ENCODE results near the gene LPIN2. TPM values are rescaled to one million over a fixed set of nuclear protein-coding genes. Genes with fewer than 3 reads are reported as not detected.
"Not testable (repeated sequence)": the region's sequence is repeated elsewhere in the genome, so short reads cannot be mapped to it uniquely, and the experiment has no call there.

LPIN2 gene
- total RNA-seq, 2 experiments from 2014 or later = 77.5 TPM

DNA sequence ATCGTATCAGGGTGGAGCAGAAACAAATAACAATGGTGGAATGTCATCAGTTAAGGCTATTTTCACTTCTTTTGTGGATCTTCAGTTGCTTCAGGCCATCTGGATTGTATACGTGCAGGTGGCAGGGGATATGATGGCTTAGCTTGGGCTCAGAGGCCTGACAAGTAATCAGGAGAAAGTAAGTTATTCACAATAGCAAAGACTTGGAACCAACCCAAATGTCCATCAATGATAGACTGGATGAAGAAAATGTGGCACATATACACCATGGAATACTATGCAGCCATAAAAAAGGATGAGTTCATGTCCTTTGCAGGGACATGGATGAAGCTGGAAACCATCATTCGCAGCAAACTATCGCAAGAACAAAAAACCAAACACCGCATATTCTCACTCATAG is 10.7 kb upstream of the LPIN2 start:
- POLR2A ChIA-PET; H3K9me3 Mint-ChIP-seq (ENCODE audit: insufficient read depth); H3K4me1 Mint-ChIP-seq (ENCODE audit: low read depth); ATAC-seq; H3K36me3 Mint-ChIP-seq (ENCODE audit: low read depth); H3K27me3 Mint-ChIP-seq (ENCODE audit: low read depth); H3K4me3 Mint-ChIP-seq; DNase-seq; H3K27ac Mint-ChIP-seq: not testable (repeated sequence)
- CTCF ChIA-PET = interaction anchor here (0.7 to 1.0 kb wide), 2 partner anchors 39 to 40 kb away, joined by 3 read pairs; no protein-coding TSS in a partner anchor

DNA sequence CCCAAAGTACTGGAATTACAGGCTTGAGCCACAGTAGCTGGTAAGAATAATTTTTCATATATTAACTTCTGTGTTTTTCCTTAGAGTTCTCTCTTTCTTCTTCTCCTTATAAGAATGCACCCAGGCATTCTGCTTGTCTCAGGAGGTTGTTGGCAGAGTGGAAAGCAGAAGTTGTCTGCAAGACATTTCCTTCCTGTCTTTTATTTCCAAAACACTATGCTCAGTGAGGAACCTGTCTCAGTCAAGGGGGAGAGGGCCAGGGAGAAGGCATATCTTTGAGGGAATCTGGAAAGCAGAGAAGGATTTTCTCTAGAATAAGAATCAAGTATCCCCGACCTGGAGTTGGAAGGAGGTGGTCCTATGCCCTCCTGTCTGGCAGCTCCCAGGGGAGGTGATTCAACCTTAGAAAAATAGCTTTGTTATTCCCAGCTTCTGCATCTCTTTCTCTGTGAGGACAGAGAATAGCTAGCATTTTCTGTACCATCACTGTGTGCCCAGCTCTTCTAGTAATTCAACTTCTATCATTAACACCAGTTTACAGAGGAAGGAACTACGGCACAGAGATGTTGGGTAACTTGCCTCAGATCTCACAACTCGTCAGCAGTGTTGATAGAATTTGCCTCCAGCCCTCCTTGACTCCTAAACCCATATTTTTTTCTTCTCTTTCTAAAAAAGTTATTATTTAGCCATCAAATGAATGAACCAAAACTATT is 3.8 kb upstream of the LPIN2 start:
- CTCF ChIA-PET = interaction anchor here (2.0 to 6.1 kb wide), 3 partner anchors 19 to 46 kb away, joined by 8 to 60 read pairs (median 25); no protein-coding TSS in a partner anchor
- peaks cover 6% of the 10 kb centered on the region for H3K36me3 Mint-ChIP-seq (ENCODE audit: low read depth)
- no peaks in the 10 kb centered on the region for H3K27me3 Mint-ChIP-seq (ENCODE audit: low read depth)
- H3K4me3 Mint-ChIP-seq = no peak overlapping the region
- POLR2A ChIA-PET = no interaction called here
- ATAC-seq (no peak), DNase-seq (no peak)
- no peaks in the 10 kb centered on the region for H3K9me3 Mint-ChIP-seq (ENCODE audit: insufficient read depth)
- no peak overlapping the region for H3K27ac Mint-ChIP-seq
- H3K4me1 Mint-ChIP-seq (ENCODE audit: low read depth) = peaks cover 38% of the 10 kb centered on the region

DNA sequence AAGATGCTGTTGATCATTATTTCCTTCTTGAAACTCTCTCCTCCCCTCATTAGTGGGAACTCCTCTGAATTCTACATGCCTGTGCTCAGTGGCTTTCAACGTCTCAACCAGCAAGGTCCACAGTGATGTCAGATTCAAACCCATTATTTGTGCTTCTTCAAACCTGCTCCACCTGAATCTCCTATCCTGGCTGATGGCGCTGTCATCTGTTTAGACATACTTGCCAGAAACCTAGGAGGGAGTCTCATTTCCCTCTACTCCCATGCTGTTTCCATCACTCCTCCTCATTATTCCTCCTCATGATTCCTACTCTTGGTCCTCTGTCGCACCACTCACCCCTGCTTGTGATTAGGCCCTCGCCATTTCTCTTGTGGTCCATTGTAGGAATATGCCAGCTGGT is 2.9 kb upstream of the LPIN2 start:
- ATAC-seq (no peak), DNase-seq (no peak)
- H3K4me3 Mint-ChIP-seq = no peak overlapping the region
- CTCF ChIA-PET = interaction anchor here (0.7 to 6.1 kb wide), 6 partner anchors 18 to 230 kb away, joined by 3 to 60 read pairs (median 6); no protein-coding TSS in a partner anchor
- H3K27me3 Mint-ChIP-seq (ENCODE audit: low read depth) = no peaks in the 10 kb centered on the region
- H3K27ac Mint-ChIP-seq = peak overlapping the region; percentile 21
- H3K4me1 Mint-ChIP-seq (ENCODE audit: low read depth) = peaks cover 47% of the 10 kb centered on the region
- no peaks in the 10 kb centered on the region for H3K9me3 Mint-ChIP-seq (ENCODE audit: insufficient read depth)
- POLR2A ChIA-PET = interaction anchor here (1.2 kb wide), 1 partner anchor 45 kb away, joined by 4 read pairs; no protein-coding TSS in a partner anchor
- peaks cover 13% of the 10 kb centered on the region for H3K36me3 Mint-ChIP-seq (ENCODE audit: low read depth)

DNA sequence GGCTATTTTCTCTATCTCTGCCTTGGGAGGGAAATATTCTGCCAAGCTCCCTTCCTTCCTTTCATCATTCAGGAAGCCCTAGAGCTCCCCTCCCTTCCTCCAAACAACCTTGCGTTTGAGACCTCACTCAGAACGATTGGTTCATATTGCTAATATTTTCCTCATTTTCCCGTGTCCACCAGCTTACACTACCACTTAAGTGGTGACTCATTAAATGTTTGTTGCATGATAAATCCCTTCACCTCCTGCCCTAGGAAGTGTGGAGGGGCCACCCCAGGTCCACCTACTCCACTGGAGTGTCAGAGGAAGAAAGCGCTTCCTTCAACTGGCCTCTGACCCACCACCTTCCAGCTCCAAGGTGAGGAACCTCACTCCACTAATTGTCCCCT is 2.3 kb upstream of the LPIN2 start:
- peak overlapping the region; percentile 21 for H3K27ac Mint-ChIP-seq

DNA sequence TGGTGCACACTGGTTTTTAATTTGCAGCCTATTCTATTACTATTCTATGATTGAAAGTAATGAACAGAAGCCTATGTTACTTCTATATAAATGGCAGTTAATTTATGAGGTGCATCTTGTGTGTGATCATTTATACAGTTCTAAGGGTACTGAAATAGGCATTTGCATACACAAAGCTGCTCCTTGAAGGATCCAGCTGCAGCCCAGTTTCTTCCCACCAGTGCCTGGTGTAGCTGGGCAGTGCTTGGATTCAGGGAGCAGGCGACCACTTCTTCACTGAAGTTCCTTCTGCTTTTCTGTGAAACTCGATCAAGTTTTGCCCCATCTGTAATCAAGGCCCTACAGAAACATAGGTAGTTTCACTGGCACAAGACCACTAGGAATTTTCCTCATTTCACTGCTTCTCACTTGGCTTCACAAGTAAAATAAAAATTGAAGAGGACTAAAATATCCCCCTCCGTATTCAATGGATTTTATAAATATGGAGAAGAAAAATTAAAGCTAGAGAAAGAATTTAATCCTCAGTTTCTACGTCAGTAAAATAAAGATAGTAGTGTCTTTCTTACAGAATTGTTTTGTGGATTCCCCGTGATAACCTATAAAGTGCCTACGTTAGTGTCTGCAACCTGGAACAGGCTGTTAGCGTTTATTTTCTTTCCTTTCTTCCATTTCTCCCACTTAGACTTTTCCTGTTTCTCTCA is 1.7 kb upstream of the LPIN2 start:
- Mint-ChIP-seq H3K4me3 (no peak overlapping the region), H3K4me1 (ENCODE audit: low read depth) (peaks cover 59% of the 10 kb centered on the region), H3K36me3 (ENCODE audit: low read depth) (peaks cover 24% of the 10 kb centered on the region), H3K9me3 (ENCODE audit: insufficient read depth) (no peaks in the 10 kb centered on the region), H3K27me3 (ENCODE audit: low read depth) (no peaks in the 10 kb centered on the region), H3K27ac (no peak overlapping the region)
- ChIA-PET POLR2A (interaction anchor here (1.2 kb wide), 1 partner anchor 46 kb away, joined by 4 read pairs; no protein-coding TSS in a partner anchor), CTCF (interaction anchor here (0.8 to 6.1 kb wide), 7 partner anchors 17 to 137 kb away, joined by 3 to 60 read pairs (median 5); no protein-coding TSS in a partner anchor)
- ATAC-seq = no peak
- no peak for DNase-seq

More for the DNA sequence above, 2.3 kb upstream of the LPIN2 start:
- no peaks in the 10 kb centered on the region for H3K27me3 Mint-ChIP-seq (ENCODE audit: low read depth)
- H3K4me3 Mint-ChIP-seq = no peak overlapping the region
- peaks cover 19% of the 10 kb centered on the region for H3K36me3 Mint-ChIP-seq (ENCODE audit: low read depth)
- ChIA-PET POLR2A (interaction anchor here (1.2 kb wide), 1 partner anchor 46 kb away, joined by 4 read pairs; no protein-coding TSS in a partner anchor), CTCF (interaction anchor here (0.8 to 6.1 kb wide), 7 partner anchors 17 to 136 kb away, joined by 3 to 60 read pairs (median 5); no protein-coding TSS in a partner anchor)
- H3K9me3 Mint-ChIP-seq (ENCODE audit: insufficient read depth) = no peaks in the 10 kb centered on the region
- H3K4me1 Mint-ChIP-seq (ENCODE audit: low read depth) = peaks cover 54% of the 10 kb centered on the region
- ATAC-seq = no peak
- DNase-seq = no peak

DNA sequence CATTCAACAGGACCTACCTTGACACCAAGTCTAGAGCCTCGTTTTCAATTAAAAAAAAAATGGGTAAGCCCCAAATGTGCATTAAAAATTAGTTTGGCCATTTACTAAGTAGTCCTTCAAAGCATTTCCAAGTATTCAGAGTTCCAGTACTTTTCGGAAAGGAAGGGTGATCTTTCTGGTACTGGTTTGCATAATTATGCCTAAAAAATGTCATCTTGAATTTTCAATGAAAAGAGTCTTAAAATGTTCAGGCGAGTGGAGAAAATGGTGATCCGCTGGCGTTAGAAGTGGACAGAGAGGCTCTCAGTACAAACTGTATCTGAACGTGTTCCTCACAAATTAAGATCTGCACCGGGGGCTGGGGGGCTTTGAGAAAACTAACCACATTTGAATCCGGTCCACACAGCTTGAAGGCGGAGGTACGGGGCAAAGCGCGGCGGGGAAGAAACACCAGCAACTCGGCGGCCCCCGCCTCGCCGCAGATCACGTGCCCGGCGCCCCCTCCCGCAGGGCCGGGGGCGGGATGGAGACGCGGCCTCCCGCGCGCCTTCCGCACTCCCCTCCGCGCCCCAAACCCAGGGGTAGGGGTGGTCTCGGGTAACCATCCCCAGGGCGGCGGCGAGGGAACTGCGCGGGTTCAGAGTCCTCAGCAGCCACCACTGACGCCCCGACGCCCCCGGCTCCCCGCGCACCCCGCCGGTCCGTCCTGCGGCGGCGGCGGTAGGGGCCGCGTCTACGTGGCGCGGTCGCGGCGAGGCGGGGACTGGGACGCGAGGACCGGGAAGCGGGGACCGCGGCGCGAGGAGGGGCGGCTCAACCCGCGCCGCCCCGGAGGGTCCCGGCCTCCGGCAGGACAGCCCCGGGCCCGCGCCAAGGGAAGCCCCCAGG is 564 bp downstream of the LPIN2 start:
- Mint-ChIP-seq H3K36me3 (ENCODE audit: low read depth) (peaks cover 36% of the 10 kb centered on the region), H3K9me3 (ENCODE audit: insufficient read depth) (no peaks in the 10 kb centered on the region), H3K27me3 (ENCODE audit: low read depth) (no peaks in the 10 kb centered on the region), H3K27ac (peak overlapping the region; percentile 90), H3K4me1 (ENCODE audit: low read depth) (peaks cover 70% of the 10 kb centered on the region), H3K4me3 (peak overlapping the region; percentile 87)
- ATAC-seq (peak; percentile 41), DNase-seq (peak; percentile 48)
- CTCF ChIA-PET = interaction anchor here (0.9 to 1.4 kb wide), 3 partner anchors 18 to 116 kb away, joined by 3 to 6 read pairs (median 5); no protein-coding TSS in a partner anchor
- POLR2A ChIA-PET = interaction anchor here (1.1 to 2.1 kb wide), 2 partner anchors 47 to 50 kb away, joined by 4 to 25 read pairs; no protein-coding TSS in a partner anchor

DNA sequence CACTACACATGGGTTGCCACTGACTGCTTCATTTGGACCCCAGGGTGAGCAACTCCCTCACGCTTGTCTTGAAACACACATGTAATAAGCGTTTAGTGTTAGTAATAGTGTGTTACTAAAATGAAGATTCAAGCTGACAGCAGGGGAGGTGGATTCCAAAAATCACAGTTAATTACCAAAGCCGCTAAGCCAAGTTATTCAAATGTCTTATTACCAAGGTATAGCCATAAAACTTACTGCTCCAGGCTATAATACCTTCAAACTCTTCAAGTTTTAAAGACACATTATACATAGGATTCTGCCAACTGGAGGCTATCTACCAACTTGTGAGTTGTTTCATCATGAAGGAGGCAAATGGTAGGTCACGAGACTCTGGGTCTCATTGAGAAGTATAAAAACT is 2.9 kb downstream of the LPIN2 start:
- Mint-ChIP-seq H3K27ac (no peak overlapping the region), H3K4me3 (peak overlapping the region; percentile 2), H3K4me1 (ENCODE audit: low read depth) (peaks cover 50% of the 10 kb centered on the region), H3K36me3 (ENCODE audit: low read depth) (peaks cover 40% of the 10 kb centered on the region), H3K27me3 (ENCODE audit: low read depth) (no peaks in the 10 kb centered on the region), H3K9me3 (ENCODE audit: insufficient read depth) (no peaks in the 10 kb centered on the region)
- ChIA-PET CTCF (interaction anchor here (1.0 to 1.9 kb wide), 7 partner anchors 12 to 595 kb away, joined by 3 to 24 read pairs (median 6); partner anchors contain the start of gene MYL12A), POLR2A (interaction anchor here (1.2 to 1.6 kb wide), 2 partner anchors 17 to 237 kb away, joined by 4 to 8 read pairs; partner anchors contain the start of gene MYL12A)
- DNase-seq (no peak), ATAC-seq (no peak)

DNA sequence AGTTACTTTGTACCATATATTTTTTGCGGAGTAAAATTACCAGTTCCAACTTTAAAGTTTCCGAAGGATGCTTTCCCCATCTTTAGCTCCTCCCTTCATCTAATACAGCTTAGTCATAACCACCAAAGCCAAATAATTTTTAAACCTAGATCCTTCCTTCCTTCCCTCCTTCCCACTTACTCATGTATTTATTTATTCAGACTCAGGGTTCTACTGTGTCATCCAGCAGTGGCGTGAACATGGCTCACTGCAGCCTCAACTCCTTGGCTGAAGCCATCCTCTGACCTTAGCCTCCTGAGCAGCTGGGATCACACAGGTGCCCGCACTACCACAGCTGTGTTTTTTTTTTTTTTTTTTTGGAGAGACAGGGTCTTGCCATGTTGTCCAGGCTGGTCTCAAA is 4.4 kb downstream of the LPIN2 start:
- peaks cover 55% of the 10 kb centered on the region for H3K36me3 Mint-ChIP-seq (ENCODE audit: low read depth)
- CTCF ChIA-PET = interaction anchor here (1.2 to 5.2 kb wide), 3 partner anchors 13 to 120 kb away, joined by 4 to 26 read pairs (median 15); no protein-coding TSS in a partner anchor
- no peaks in the 10 kb centered on the region for H3K9me3 Mint-ChIP-seq (ENCODE audit: insufficient read depth)
- no peak overlapping the region for H3K4me3 Mint-ChIP-seq
- no peak for ATAC-seq
- no peak for DNase-seq
- POLR2A ChIA-PET = interaction anchor here (0.6 to 1.4 kb wide), 2 partner anchors 14 to 50 kb away, joined by 3 to 4 read pairs; no protein-coding TSS in a partner anchor
- no peaks in the 10 kb centered on the region for H3K27me3 Mint-ChIP-seq (ENCODE audit: low read depth)
- no peak overlapping the region for H3K27ac Mint-ChIP-seq
- H3K4me1 Mint-ChIP-seq (ENCODE audit: low read depth) = peaks cover 52% of the 10 kb centered on the region

DNA sequence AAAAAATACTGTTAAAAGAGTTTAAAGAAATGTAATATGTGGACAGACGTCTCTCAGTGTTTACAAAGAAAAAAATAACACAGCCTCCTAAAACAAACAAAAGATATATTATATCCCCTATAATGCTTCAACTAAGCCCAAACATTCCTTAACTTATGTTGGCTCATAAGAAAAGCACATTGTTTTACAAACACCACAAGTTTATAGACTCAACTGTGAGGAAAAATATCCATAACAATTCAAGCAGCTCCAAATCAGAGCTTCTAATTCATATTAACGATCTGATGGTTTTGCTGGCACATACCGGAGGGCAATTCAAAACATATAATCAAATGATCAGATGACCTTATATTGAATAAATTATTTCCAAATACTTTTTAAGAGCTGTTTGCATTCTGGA is 5.5 kb downstream of the LPIN2 start:
- Mint-ChIP-seq H3K27me3 (ENCODE audit: low read depth) (no peaks in the 10 kb centered on the region), H3K9me3 (ENCODE audit: insufficient read depth) (no peaks in the 10 kb centered on the region), H3K4me3 (no peak overlapping the region), H3K36me3 (ENCODE audit: low read depth) (peaks cover 65% of the 10 kb centered on the region), H3K27ac (no peak overlapping the region), H3K4me1 (ENCODE audit: low read depth) (peaks cover 51% of the 10 kb centered on the region)
- CTCF ChIA-PET = interaction anchor here (0.5 to 5.2 kb wide), 4 partner anchors 12 to 121 kb away, joined by 4 to 26 read pairs (median 10); no protein-coding TSS in a partner anchor
- ATAC-seq (no peak), DNase-seq (no peak)
- POLR2A ChIA-PET = interaction anchor here (0.6 to 1.4 kb wide), 2 partner anchors 13 to 65 kb away, joined by 3 to 4 read pairs; no protein-coding TSS in a partner anchor

DNA sequence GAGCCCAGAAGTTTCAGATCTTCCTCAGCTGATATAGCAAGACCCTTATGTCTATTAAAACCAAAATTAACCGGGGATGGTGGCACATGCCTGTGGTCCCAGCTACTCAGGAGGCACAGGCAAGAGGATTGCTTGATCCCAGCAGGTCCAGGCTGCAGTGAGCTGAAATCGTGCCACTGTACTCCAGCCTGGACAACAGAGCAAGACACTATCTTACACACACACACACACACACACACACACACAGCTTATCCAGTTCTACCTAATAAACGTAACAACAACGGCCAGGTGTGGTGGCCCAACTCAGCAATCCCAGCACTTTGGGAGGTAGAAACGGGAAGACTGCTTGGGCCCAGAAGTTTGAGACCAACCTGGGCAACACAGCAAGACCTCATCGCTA is 7.5 kb downstream of the LPIN2 start:
- ChIA-PET POLR2A (no interaction called here), CTCF (interaction anchor here (4.2 to 5.2 kb wide), 2 partner anchors 11 to 57 kb away, joined by 16 to 26 read pairs; no protein-coding TSS in a partner anchor)
- ATAC-seq = no peak
- Mint-ChIP-seq H3K9me3 (ENCODE audit: insufficient read depth) (no peaks in the 10 kb centered on the region), H3K4me3 (no peak overlapping the region), H3K4me1 (ENCODE audit: low read depth) (peaks cover 35% of the 10 kb centered on the region), H3K36me3 (ENCODE audit: low read depth) (peaks cover 65% of the 10 kb centered on the region), H3K27ac (no peak overlapping the region), H3K27me3 (ENCODE audit: low read depth) (no peaks in the 10 kb centered on the region)
- DNase-seq = no peak

All from activated CD8-positive, alpha-beta T cell treated with anti-CD3 and anti-CD28 coated beads, Interleukin-2, amount 10 ng/mL, durations not matched to agents 7 days and 5 days (primary cell).